SKM-1 (cell line): Measurements from ENCODE around the gene ANKRD33.

Experiments used
- DNase-seq: peaks from one replicate; lab custom pipeline; 2025; ENCODE audit not compliant: unreplicated experiment; lab: John Stamatoyannopoulos, UW

The ANKRD33 gene

GRCh38 chr12:51915003-51915625 lies 27.2 kb downstream of the ANKRD33 start:
- DNase-seq = no peak

GRCh38 chr12:51915951-51916350 lies 28.0 kb downstream of the ANKRD33 start:
- no peak for DNase-seq

- no peak for DNase-seq
Measured at GRCh38 chr12:51917041-51917590, 29.2 kb downstream of the ANKRD33 start.

- DNase-seq = no peak
Measured at GRCh38 chr12:51917746-51918453, 30.0 kb downstream of the ANKRD33 start.

GRCh38 chr12:51920046-51920445 lies 32.1 kb downstream of the ANKRD33 start:
- no peak for DNase-seq

- no peak for DNase-seq
Measured at GRCh38 chr12:51921017-51921725, 33.3 kb downstream of the ANKRD33 start.

- DNase-seq = no peak
Measured at GRCh38 chr12:51922146-51922545, 34.2 kb downstream of the ANKRD33 start.

- DNase-seq = no peak
Measured at GRCh38 chr12:51922762-51923505, 35.0 kb downstream of the ANKRD33 start.

GRCh38 chr12:51923506-51924365 lies 35.8 kb downstream of the ANKRD33 start:
- no peak for DNase-seq

- no peak for DNase-seq
Measured at GRCh38 chr12:51924551-51925319, 36.8 kb downstream of the ANKRD33 start.

GRCh38 chr12:51925346-51926063 lies 37.6 kb downstream of the ANKRD33 start:
- no peak for DNase-seq

GRCh38 chr12:51926064-51926632 lies 38.2 kb downstream of the ANKRD33 start:
- DNase-seq = no peak

- DNase-seq = no peak
Measured at GRCh38 chr12:51926718-51927117, 38.8 kb downstream of the ANKRD33 start.

- DNase-seq = no peak
Measured at GRCh38 chr12:51932218-51933076, 44.5 kb downstream of the ANKRD33 start.

GRCh38 chr12:51934080-51934479 lies 46.2 kb downstream of the ANKRD33 start:
- DNase-seq = no peak

- no peak for DNase-seq
Measured at GRCh38 chr12:51937926-51938325, 50.0 kb downstream of the ANKRD33 start.

GRCh38 chr12:51938726-51939125 lies 50.8 kb downstream of the ANKRD33 start:
- DNase-seq = no peak
